OCI-LY7 (cell line): ENCODE results near the gene CEP83. TPM values are rescaled to one million over a fixed set of nuclear protein-coding genes. Genes with fewer than 3 reads are reported as not detected.

Experiments used
- Bru-seq: library from RNA; stranded (reverse); fragments of 400-500 nt; gene quantifications from one replicate; lab custom pipeline; 2021; lab: Mats Ljungman, UMichigan
- BruChase-seq, 2 experiments: library from RNA; stranded (reverse); fragments of 400-500 nt; gene quantifications; one replicate each; lab custom pipeline; 2021; lab: Mats Ljungman, UMichigan
- BruUV-seq: library from RNA; stranded (reverse); fragments of 400-500 nt; replicated peaks from 2 replicates; lab custom pipeline; 2021; lab: Mats Ljungman, UMichigan
- CTCF ChIA-PET: fragments of 300-600 bp; sonication (Branson Sonifier 250); formaldehyde crosslinking; loops from one replicate; lab custom pipeline; 2022; ENCODE audit warnings: antibody characterized with exemption; ENCODE audit not compliant: unreplicated experiment; lab: Charles Lee
- POLR2A ChIA-PET: fragments of 300-600 bp; sonication (Branson Sonifier 250); formaldehyde crosslinking; loops from one replicate; lab custom pipeline; 2022; ENCODE audit warnings: antibody characterized with exemption; lab: Charles Lee
- DNase-seq: peaks from one replicate; pipeline ENCODE4 v3.0.0-alpha.2; 2015; ENCODE audit warnings: low spot score
- H2AFZ ChIP-seq: fragments of 200-600 bp; sonication (generic), shearing (Covaris generic); 2 replicates; pipeline ENCODE4 v1.6.1; 2014; ENCODE audit warnings: mild to moderate bottlenecking, antibody characterized with exemption, low read length, moderate library complexity
- H3K27ac ChIP-seq: fragments of 200-600 bp; sonication (generic); 2 replicates; pipeline ENCODE4 v1.5.1; 2014; ENCODE audit warnings: mixed run types, low read depth, mild to moderate bottlenecking, moderate library complexity, low read length, inconsistent platforms; ENCODE audit not compliant: poor library complexity, severe bottlenecking
- H3K36me3 ChIP-seq: fragments of 200-600 bp; sonication (generic); 2 replicates; pipeline ENCODE4 v1.6.1; 2014; ENCODE audit warnings: mild to moderate bottlenecking, antibody characterized with exemption, low read length, moderate library complexity, mixed read lengths; ENCODE audit not compliant: insufficient read depth
- H3K4me1 ChIP-seq: fragments of 200-600 bp; sonication (generic); 2 replicates; pipeline ENCODE4 v1.5.1; 2014; ENCODE audit warnings: mild to moderate bottlenecking, low read length; ENCODE audit not compliant: insufficient read depth, poor library complexity, severe bottlenecking
- H3K4me2 ChIP-seq: fragments of 200-600 bp; sonication (generic); 2 replicates; pipeline ENCODE4 v1.6.1; 2014; ENCODE audit warnings: mild to moderate bottlenecking, low read length
- H3K4me3 ChIP-seq: fragments of 200-600 bp; sonication (generic); 2 replicates; pipeline ENCODE4 v1.5.1; 2014; ENCODE audit warnings: mild to moderate bottlenecking, low read depth, low read length; ENCODE audit not compliant: poor library complexity, severe bottlenecking
- H3K79me2 ChIP-seq: fragments of 200-600 bp; sonication (generic); 2 replicates; pipeline ENCODE4 v1.6.1; 2016; ENCODE audit warnings: low read depth, mild to moderate bottlenecking, low read length, moderate library complexity, mixed read lengths; ENCODE audit not compliant: insufficient read depth
- H3K9me2 ChIP-seq: fragments of 200-600 bp; sonication (generic); 2 replicates; pipeline ENCODE4 v1.6.1; 2016; ENCODE audit warnings: mild to moderate bottlenecking, low read length, mixed read lengths; ENCODE audit not compliant: insufficient read depth
- H3K9me3 ChIP-seq: fragments of 200-600 bp; sonication (generic); 2 replicates; pipeline ENCODE4 v1.6.1; 2014; ENCODE audit warnings: mild to moderate bottlenecking, mixed run types, low read length, mixed read lengths
- H4K20me1 ChIP-seq: fragments of 200-600 bp; sonication (generic); 2 replicates; pipeline ENCODE4 v1.6.1; 2014; ENCODE audit warnings: mild to moderate bottlenecking, antibody characterized with exemption, low read length, moderate library complexity, mixed read lengths; ENCODE audit not compliant: insufficient read depth
- CTCF ChIP-seq: fragments of 200-600 bp; sonication (generic); conservative IDR thresholded peaks from 2 replicates; pipeline ENCODE4 v1.5.1; 2014; ENCODE audit warnings: mild to moderate bottlenecking, antibody characterized with exemption, low read length, moderate library complexity, mixed read lengths
- EZH2phosphoT487 ChIP-seq: fragments of 200-600 bp; sonication (generic); IDR thresholded peaks from 2 replicates; pipeline ENCODE4 v1.6.1; 2018; ENCODE audit warnings: low read depth, borderline replicate concordance, mild to moderate bottlenecking, mixed run types, antibody characterized with exemption, low read length, moderate library complexity, mixed read lengths
- intact Hi-C: fragments of 100-400 bp; cut with micrococcal nuclease; formaldehyde crosslinking; loops from one replicate; pipeline ENCODE4 v1.10.0; 2022; ENCODE audit not compliant: unreplicated experiment
- long read RNA-seq: library from polyadenylated mRNA; stranded (forward); transcript quantifications from one replicate; pipeline ENCODE4 v2.0.0, GENCODE V29; 2022
- total RNA-seq, 2 experiments: library from RNA; depleted of rRNA in 1 of 2; stranded (reverse); fragments of >200 nt in 1 of 2; shearing (Covaris generic) in 1 of 2; gene quantifications; 2 replicates each; pipeline ENCODE4 v1.2.3, GENCODE V29; 2014 to 2022

CEP83 gene
- total RNA-seq (2014; rRNA removed; shearing (Covaris generic)) (24.0 and 35.2 TPM in 2 replicates), total RNA-seq (2022) (29.7 and 34.5 TPM in 2 replicates), Bru-seq, nascent RNA (percentile 77 among the genes with signal in this experiment), BruChase-seq, experiment 1, labeled RNA remaining after a 6-hour chase (percentile 76 among the genes with signal in this experiment), BruChase-seq, experiment 2, labeled RNA remaining after a 2-hour chase (percentile 75 among the genes with signal in this experiment)
- long read RNA-seq, partial matches to known transcripts, result 1 of 19 reads
- long read RNA-seq, other reads (novel, unspliced or antisense), result 12 of 19 reads

DNA sequence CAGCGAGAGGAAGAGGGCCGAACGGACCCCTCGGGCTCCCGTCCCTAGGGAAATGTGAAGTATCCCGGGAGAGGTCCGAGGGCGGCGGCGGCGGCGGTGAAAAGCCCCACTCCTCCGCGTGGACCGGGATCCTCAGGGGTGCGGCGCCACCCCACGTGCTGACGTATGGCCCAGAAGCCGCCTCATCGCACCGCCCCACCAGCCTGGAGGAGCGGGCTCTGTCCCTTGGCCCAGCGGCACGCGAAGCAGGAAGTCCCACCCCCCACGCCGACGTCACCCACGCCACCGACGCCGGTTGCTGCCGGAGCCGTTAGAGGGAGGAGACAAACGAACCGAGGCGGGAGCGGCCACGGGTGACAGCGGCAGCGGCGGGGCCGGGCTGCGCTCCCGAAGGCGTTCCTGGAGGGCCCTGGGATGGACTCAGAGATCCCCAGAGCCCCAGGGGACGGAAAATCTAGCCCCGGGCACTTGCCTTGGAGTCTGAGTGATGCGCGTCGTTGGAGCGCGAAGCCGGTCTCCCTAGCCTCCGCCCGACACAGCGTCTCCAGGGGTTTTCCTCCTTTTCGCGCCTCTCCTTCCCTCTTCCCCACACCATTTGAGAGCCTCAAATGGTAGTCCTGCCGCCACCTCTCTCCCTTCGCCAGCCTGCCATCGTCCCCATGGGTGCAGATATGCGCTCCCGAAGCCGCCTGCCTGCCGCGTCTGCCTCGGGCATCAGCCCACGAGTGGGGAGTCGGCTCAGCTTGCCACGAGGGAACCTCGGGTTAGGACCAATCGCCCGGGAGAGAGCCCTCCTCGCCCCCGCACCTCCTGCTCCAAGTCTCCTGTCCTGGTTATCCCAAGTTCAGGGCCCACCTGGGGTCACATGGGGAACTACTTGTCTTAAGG, at the start of gene CEP83:
Gene CEP83 (minus strand): TSS at position 140 of the 888 bp plus-strand sequence. CDS start 47,377 bp downstream, outside the sequence.
- H3K4me3 ChIP-seq, result peak within 1 kb of the TSS; percentile 80
- TF ChIP-seq CTCF (0 out of 2 replicates have a peak, but pooled peaks have one; percentile 11), EZH2phosphoT487 (no peak)
- peak; percentile 93 for DNase-seq
- H3K9me3 ChIP-seq, result 0 out of 2 replicates have a peak, but pooled peaks cover 7% of the 10 kb centered on the region
- peaks cover 27% of the 10 kb centered on the region for H3K36me3 ChIP-seq
- H3K4me2 ChIP-seq, result peak within 1 kb of the TSS; percentile 86
- intact Hi-C loops, result loop anchor here (2.0 kb wide), 1 partner anchor 311 kb away; the partner anchor contains the start of gene PLXNC1
- peaks cover 17% of the 10 kb centered on the region for H3K4me1 ChIP-seq
- no peaks in the 10 kb centered on the region for H3K9me2 ChIP-seq
- H2AFZ ChIP-seq, result peak within 1 kb of the TSS; percentile 86
- peak within 1 kb of the TSS; percentile 32 for H3K27ac ChIP-seq
- POLR2A ChIA-PET, result interaction anchor here (0.5 to 1.0 kb wide), 4 partner anchors 254 to 1084 kb away, joined by 3 to 6 read pairs (median 4); no protein-coding TSS in a partner anchor
- H4K20me1 ChIP-seq, result no peaks in the 10 kb centered on the region
- H3K79me2 ChIP-seq, result peaks cover 26% of the 10 kb centered on the region; the same call in 1 of the 2 replicates
- CTCF ChIA-PET, result no interaction called here
- no TSS peak for BruUV-seq

GRCh38 chr12:94509317-94509716, 49.6 kb upstream of the CEP83 start:
- H3K9me2 ChIP-seq, result no peaks in the 10 kb centered on the region
- no TSS peak for BruUV-seq
- H3K4me1 ChIP-seq, result no peaks in the 10 kb centered on the region
- H3K27ac ChIP-seq, result no peak overlapping the region
- no peak overlapping the region for H3K4me3 ChIP-seq
- TF ChIP-seq EZH2phosphoT487, result no peak
- POLR2A ChIA-PET, result no interaction called here
- no peaks in the 10 kb centered on the region for H3K79me2 ChIP-seq
- CTCF ChIA-PET, result no interaction called here
- no peaks in the 10 kb centered on the region for H3K36me3 ChIP-seq
- no peaks in the 10 kb centered on the region for H4K20me1 ChIP-seq
- DNase-seq, result no peak
- intact Hi-C loops, result no loop called here
- no peak overlapping the region for H3K4me2 ChIP-seq
- H2AFZ ChIP-seq, result no peak overlapping the region
- no peaks in the 10 kb centered on the region for H3K9me3 ChIP-seq

- no peaks in the 10 kb centered on the region for H3K36me3 ChIP-seq
- BruUV-seq, result no TSS peak
- H3K9me3 ChIP-seq, result no peaks in the 10 kb centered on the region
- H3K9me2 ChIP-seq, result no peaks in the 10 kb centered on the region
- no peak for DNase-seq
- H4K20me1 ChIP-seq, result no peaks in the 10 kb centered on the region
- no peak overlapping the region for H3K4me2 ChIP-seq
- ChIA-PET POLR2A (interaction anchor here (0.6 to 1.5 kb wide), 2 partner anchors 9 to 478 kb away, joined by 3 to 5 read pairs; no protein-coding TSS in a partner anchor), CTCF (interaction anchor here (1.3 kb wide), 1 partner anchor 27 kb away, joined by 3 read pairs; no protein-coding TSS in a partner anchor)
- TF ChIP-seq EZH2phosphoT487, result no peak
- no peak for TF ChIP-seq CTCF
- no peak overlapping the region for H3K27ac ChIP-seq
- no peaks in the 10 kb centered on the region for H3K79me2 ChIP-seq
- no peak overlapping the region for H3K4me3 ChIP-seq
- H2AFZ ChIP-seq, result no peak overlapping the region
- no peaks in the 10 kb centered on the region for H3K4me1 ChIP-seq
- intact Hi-C loops, result no loop called here
Measured at GRCh38 chr12:94507455-94507854, 47.8 kb upstream of the CEP83 start.
